Omental fat pad (tissue), 4 donors: Measurements from ENCODE around the gene GALNS. TPM values are rescaled to one million over a fixed set of nuclear protein-coding genes. Genes with fewer than 3 reads are reported as not detected.

Source experiments
- ATAC-seq: fragments of 150-250 bp; one replicate; pipeline ENCODE4 v1.9.1; 2016; ENCODE audit warnings: mild to moderate bottlenecking, moderate library complexity; ENCODE audit not compliant: low FRiP score
- DNase-seq: peaks from one replicate; pipeline ENCODE4 v3.0.0-alpha.2; 2019; ENCODE audit warnings: low spot score
- total RNA-seq, 4 donors: library from RNA; depleted of rRNA; stranded (reverse); fragments of >200 nt; gene quantifications; one replicate each; pipeline ENCODE4 v1.1.0, GENCODE V29; 2016
- TF ChIP-seq, protein P1 (sequence below), 3 donors: fragments of 450-650 bp; IDR thresholded peaks; one replicate each; pipeline ENCODE4 v1.5.1; 2016 to 2017; ENCODE audit warnings: antibody characterized with exemption in 3 of 3, mild to moderate bottlenecking in 3 of 3, moderate library complexity in 2 of 3

GALNS gene
- total RNA-seq, 4 donors from 2014 or later, result 15.0 to 32.0 (median 23.4) TPM

DNA sequence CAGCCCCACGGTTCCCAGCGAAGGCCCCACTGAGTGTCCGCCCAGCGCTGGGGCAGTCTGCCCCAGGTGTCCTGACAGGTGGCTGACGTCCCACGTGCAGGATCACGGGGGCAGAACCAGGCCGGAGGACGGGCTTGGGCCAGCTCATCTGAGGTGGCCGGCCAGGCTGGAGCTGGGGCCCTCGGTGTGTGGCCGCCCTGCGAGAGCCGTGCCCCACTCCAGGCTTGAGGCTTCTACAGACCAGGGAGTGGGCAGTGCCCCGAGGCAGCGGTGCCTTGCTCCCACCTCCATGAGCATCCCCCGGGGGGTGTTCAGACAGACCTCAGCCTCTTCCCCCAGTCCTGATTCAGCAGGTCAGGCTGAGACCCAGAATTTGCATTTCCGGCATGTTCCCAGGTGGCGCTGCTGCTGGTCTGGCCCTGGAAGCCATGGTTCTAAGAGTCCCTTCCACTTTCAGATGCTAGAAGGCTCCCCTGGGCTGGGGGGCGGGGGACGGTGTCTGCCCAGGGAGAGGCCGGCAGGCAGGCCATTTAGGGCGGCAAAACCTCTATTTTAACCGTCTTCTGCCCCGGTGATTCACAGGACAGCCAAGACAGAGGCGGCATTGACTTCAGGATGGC, 45.1 kb upstream of the GALNS start:
- no peak for ATAC-seq
- DNase-seq, result no peak
- TF ChIP-seq, protein P1, sequence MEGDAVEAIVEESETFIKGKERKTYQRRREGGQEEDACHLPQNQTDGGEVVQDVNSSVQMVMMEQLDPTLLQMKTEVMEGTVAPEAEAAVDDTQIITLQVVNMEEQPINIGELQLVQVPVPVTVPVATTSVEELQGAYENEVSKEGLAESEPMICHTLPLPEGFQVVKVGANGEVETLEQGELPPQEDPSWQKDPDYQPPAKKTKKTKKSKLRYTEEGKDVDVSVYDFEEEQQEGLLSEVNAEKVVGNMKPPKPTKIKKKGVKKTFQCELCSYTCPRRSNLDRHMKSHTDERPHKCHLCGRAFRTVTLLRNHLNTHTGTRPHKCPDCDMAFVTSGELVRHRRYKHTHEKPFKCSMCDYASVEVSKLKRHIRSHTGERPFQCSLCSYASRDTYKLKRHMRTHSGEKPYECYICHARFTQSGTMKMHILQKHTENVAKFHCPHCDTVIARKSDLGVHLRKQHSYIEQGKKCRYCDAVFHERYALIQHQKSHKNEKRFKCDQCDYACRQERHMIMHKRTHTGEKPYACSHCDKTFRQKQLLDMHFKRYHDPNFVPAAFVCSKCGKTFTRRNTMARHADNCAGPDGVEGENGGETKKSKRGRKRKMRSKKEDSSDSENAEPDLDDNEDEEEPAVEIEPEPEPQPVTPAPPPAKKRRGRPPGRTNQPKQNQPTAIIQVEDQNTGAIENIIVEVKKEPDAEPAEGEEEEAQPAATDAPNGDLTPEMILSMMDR (IDR thresholded peaks at IDR 0.05), result no peak

DNA sequence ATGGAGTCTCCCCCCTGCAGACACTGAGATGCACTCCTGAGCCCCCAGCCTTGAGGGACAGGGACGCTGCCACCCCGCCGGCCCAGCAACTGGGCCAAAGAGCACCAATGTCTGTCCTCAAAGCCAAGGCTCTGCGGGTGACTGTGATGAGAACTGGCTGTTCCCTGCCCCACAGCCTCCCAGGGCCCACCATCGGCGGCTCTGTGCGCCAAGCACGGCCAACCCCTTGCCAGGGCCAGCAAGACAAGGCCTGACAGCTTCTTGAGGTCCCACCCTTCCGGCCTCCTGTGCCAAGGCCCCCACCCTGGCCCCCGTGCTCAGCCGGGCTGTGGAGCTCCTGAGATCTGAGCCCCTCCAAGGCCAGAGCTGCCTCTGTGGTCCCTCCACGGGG, 43.9 kb upstream of the GALNS start:
- no peak for ATAC-seq
- no peak for DNase-seq
- TF ChIP-seq, protein P1 (IDR thresholded peaks at IDR 0.05), result no peak

DNA sequence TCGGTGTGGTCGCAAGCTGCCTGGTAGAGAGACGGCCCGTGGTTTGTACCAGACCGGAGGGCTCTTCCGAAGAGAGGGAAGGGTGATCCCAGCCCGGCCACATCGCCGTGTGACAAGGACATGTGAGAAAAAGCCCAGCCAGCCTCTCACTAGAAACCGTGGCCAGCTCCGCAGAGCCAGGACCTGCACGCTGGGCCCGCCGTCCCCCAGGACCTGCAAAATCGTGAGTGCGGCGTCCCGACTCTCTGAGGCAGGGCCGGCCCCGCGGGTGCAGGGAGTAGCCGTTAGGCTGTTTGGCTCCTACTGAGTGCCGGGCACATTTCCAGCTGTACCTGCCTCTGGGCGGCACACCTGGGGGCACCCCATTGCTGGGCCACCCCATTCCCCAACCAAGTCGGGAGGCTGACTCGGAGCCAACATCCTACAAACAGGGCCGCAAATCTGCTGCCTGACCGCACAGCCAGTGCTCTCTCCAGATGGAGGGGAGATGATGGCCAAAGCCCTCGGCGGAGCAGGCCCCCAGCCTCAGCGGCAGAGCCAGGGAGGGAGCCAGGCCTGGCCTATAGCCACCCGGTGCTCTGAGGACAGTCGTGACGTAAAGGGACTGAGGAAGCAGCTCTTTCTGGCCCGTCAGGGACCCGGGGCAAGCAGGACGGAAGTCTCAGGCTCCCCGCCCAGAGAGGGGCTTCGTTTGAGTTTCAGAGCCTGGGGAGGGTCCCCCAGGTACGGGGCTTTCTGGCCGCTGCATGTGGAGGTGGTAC, 43.3 kb upstream of the GALNS start:
- DNase-seq (no peak), ATAC-seq (no peak)
- TF ChIP-seq, protein P1 (IDR thresholded peaks at IDR 0.05), result no peak

DNA sequence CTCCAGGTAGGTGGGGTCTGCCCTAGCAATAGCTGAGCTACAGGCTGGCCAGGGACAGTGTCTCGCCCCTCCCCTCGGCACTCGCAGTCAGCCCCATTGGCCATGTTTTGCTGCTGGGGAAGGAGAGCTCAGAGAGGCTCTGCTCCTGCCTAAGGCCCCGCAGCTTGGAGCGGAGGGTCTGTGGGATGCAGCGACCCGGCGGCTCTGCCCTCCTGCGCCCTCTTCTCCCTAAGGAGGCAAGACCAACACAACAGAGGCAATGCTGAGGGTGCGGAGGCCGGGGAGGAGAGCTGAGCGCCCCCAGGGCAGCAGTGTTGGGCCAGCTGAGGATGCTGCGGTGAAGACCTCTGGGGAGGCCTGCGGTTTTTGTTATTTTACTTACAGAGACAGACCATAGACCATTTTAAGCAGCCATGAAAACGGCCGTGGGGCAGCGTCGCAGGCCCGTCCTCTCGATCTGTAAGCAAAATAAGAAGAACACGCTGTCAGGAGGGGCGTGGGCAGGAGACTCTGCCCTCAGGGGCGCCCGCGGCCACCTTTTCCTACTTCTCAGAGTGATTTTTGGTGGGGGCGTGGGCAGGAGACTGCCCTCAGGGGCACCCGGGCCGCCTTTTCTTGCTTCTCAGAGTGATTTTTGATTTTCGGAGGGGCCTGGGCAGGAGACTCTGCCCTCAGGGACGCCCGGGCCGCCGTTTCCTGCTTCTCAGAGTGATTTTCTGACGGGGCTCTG, 41.1 kb upstream of the GALNS start:
- TF ChIP-seq, protein P1 (IDR thresholded peaks at IDR 0.05), result no peak
- ATAC-seq, result no peak
- DNase-seq, result no peak

DNA sequence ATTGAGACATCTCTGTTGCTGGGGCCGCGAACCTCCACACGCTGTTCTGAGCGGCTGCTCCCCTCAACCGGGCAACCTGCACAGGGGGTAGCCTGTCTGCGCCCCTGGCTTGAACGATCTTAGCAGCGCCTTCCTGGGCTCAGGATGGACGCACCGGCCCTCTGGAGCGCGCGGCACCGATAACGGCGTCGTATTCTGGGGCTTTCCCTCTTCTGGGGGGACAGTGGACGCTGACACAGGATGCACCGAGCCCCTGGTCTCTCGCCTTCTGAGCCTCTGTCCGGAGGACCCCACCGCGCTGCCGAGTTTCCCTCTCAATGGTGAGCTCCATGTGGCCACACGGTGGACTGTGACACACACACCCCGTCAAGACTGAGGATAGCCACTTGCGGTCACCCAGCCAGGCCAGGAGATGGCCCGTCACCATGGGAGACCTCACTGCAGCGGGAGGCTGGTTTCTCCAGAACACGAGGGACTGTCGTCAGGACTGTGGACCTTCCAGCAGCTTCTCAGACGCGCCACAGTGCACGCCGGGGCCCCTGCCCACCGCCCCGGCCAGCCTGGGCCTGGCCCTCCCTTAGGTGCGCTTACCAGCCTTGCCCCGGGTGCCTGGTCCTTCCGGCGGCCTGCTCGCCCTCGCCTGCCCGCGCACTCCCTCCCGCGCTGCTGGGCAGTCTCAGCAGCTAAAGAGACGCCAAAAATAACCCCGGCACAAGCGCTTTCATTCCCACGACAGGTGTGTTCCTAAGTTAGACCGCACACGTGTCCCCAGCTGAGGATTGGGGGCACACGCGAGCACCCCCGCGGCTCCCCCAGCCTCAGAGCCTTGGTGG, 39.7 kb upstream of the GALNS start:
- DNase-seq (no peak), ATAC-seq (no peak)
- TF ChIP-seq, protein P1 (IDR thresholded peaks at IDR 0.05), result no peak

DNA sequence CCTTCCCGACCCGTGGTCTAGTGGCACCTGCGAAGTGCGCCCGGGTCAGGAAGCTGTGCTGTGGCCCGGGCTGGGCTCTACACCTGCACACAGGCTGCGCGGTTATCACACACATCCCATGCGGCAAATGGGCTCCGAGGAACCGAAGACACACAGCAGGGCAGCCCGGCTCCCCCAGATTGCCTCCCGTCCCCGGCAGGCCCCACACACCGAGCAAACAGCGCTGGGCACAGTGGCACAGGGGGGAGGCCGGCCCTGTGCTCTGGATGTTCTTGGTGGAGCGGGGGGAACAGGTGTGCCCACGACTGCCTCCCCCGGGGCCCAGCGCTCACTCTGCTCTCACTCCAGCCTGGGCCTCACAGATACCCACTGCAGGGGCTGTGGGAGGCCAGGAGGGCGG, 38.6 kb upstream of the GALNS start:
- ATAC-seq (no peak), DNase-seq (no peak)
- TF ChIP-seq, protein P1 (IDR thresholded peaks at IDR 0.05), result no peak
